ENCODE measurements around the gene ZBTB38. TPM values are rescaled to one million over a fixed set of nuclear protein-coding genes. Genes with fewer than 3 reads are reported as not detected.

ZBTB38 gene
- total and polyA plus RNA-seq, 2 of the 13 experiments (the other 11 are each of a cell fraction or from before 2014, with no cell fraction given) = 26.8 to 51.7 TPM

GRCh38 chr3:141384157-141384556, 15.9 kb downstream of the ZBTB38 start:
- Histone ChIP-seq H3K9me3 (ENCODE audit: low read length) (no peaks in the 10 kb centered on the region), H3K4me3 (replicated peaks in 1 of 3; ENCODE audit: insufficient read depth in 1 of 3, low read depth in 2 of 3, low read length in 3 of 3) (no peak overlapping the region), H4K20me1 (ENCODE audit: insufficient read depth, low read length) (no peaks in the 10 kb centered on the region), H3K79me2 (ENCODE audit: insufficient read depth, low read length) (no peaks in the 10 kb centered on the region), H3K36me3 (replicated peaks in 1 of 2; ENCODE audit: control insufficient read depth in 1 of 2, insufficient read depth in 2 of 2, low read length in 2 of 2) (peaks cover 14 to 63% of the 10 kb centered on the region in 2 experiments), H3K27ac (ENCODE audit: extremely low read length, insufficient read depth, low read length) (no peak overlapping the region), H3K4me2 (ENCODE audit: low read depth, low read length) (no peak overlapping the region), H3K9ac (ENCODE audit: insufficient read depth, low read depth, low read length) (no peak overlapping the region), H2AFZ (ENCODE audit: low read length) (no peak overlapping the region), H3K27me3 (ENCODE audit: control insufficient read depth in 1 of 2, insufficient read depth in 2 of 2, low read length in 2 of 2) (no peaks in the 10 kb centered on the region), H3K4me1 (ENCODE audit: insufficient read depth, low read length) (peaks cover 26% of the 10 kb centered on the region)
- ChIA-PET CTCF (ENCODE audit: low intra/inter-chr PET ratio, low total read pairs) (no interaction called here), POLR2A (no interaction called here)
- intact Hi-C loops (cut with micrococcal nuclease; ENCODE audit: unreplicated experiment) = no loop called here
- no TSS peak for BruUV-seq (replicated peaks)
- DNase-seq (ENCODE audit: low spot score) = no peak
- TF ChIP-seq MBD4 (IDR thresholded peaks at IDR 0.05; ENCODE audit: borderline replicate concordance, low read length) = no peak
- no peak for TF ChIP-seq ZNF749 (CRISPR knock-in tag; IDR thresholded peaks at IDR 0.05; ENCODE audit: borderline replicate concordance)
- no peak for TF ChIP-seq HMGXB4 (CRISPR knock-in tag; IDR thresholded peaks at IDR 0.05; ENCODE audit: borderline replicate concordance in 1 of 2, low read depth in 1 of 2)
- TF ChIP-seq ZMAT3 (CRISPR knock-in tag; conservative IDR thresholded peaks at IDR 0.05) = no peak
- no peak for TF ChIP-seq ZSCAN29 (CRISPR knock-in tag; conservative IDR thresholded peaks at IDR 0.05)
- TF ChIP-seq ZNF253 (CRISPR knock-in tag; IDR thresholded peaks at IDR 0.05; ENCODE audit: borderline replicate concordance) = no peak
- no peak for TF ChIP-seq PBX2 (CRISPR knock-in tag; IDR thresholded peaks at IDR 0.05)
- TF ChIP-seq SRSF9 (IDR thresholded peaks at IDR 0.05; ENCODE audit: borderline replicate concordance, insufficient read depth, low read depth, low read length, poor library complexity, severe bottlenecking) = no peak
- no peak for FAIRE-seq
- WGBS (ENCODE audit: low lambda C conversion rate) = 93% methylated on average over 4 of the region's 4 CpGs
- in situ Hi-C loops (cut with HindIII; ENCODE audit: extremely low pct_ligation_motif_present, low pct_unique_long_range_greater_than_20kb) = no loop called here
- ATAC-seq = no peak

All from HepG2 (cell line).